ENCODE data around the gene ACACA. TPM values are rescaled to one million over a fixed set of nuclear protein-coding genes. Genes with fewer than 3 reads are reported as not detected.

The ACACA gene
- total and polyA plus RNA-seq, 5 experiments from 2014 or later = 5.7 to 15.2 (median 9.0) TPM

GRCh38 chr17:37137070-37137610 lies 269.5 kb downstream of the ACACA start:
- Mint-ChIP-seq H3K27me3 (no peaks in the 10 kb centered on the region), H3K9me3 (no peaks in the 10 kb centered on the region), H3K36me3 (peaks cover 0 to 20% (median 9%) of the 10 kb centered on the region in 3 donors), H3K4me1 (peaks cover 3 to 16% (median 6%) of the 10 kb centered on the region in 4 donors), H3K4me3 (no peak overlapping the region), H3K27ac (no peak overlapping the region)
- ATAC-seq (no peak), DNase-seq (no peak)
- POLR2A ChIA-PET = interaction anchor here (0.6 kb wide), 1 partner anchor 87 kb away, joined by 4 read pairs; no protein-coding TSS in a partner anchor

GRCh38 chr17:37135576-37135975 lies 271.1 kb downstream of the ACACA start:
- no peaks in the 10 kb centered on the region for H3K27me3 Mint-ChIP-seq
- H3K4me3 Mint-ChIP-seq = no peak overlapping the region
- POLR2A ChIA-PET = no interaction called here
- ATAC-seq (no peak), DNase-seq (no peak)
- H3K36me3 Mint-ChIP-seq = peaks cover 0 to 15% (median 7%) of the 10 kb centered on the region in 3 donors
- peaks cover 3 to 16% (median 6%) of the 10 kb centered on the region in 4 donors for H3K4me1 Mint-ChIP-seq
- H3K9me3 Mint-ChIP-seq = no peaks in the 10 kb centered on the region
- peak overlapping the region in 2 of 10 donors; percentile 11 to 49 for H3K27ac Mint-ChIP-seq

GRCh38 chr17:37134050-37134449 lies 272.6 kb downstream of the ACACA start:
- ATAC-seq = peak; percentile 47 to 68
- DNase-seq = peak in 4 of 10 donors; percentile 7 to 32 (median 14)
- Mint-ChIP-seq H3K4me1 (peaks cover 3 to 16% (median 6%) of the 10 kb centered on the region in 4 donors), H3K9me3 (no peaks in the 10 kb centered on the region), H3K4me3 (no peak overlapping the region), H3K36me3 (peaks cover 0 to 26% (median 17%) of the 10 kb centered on the region in 3 donors), H3K27me3 (no peaks in the 10 kb centered on the region), H3K27ac (peak overlapping the region in 4 of 10 donors; percentile 4 to 34 (median 12))
- POLR2A ChIA-PET = no interaction called here

GRCh38 chr17:37133136-37133535 lies 273.5 kb downstream of the ACACA start:
- Mint-ChIP-seq H3K36me3 (peaks cover 0 to 30% (median 21%) of the 10 kb centered on the region in 3 donors), H3K4me3 (no peak overlapping the region), H3K27me3 (no peaks in the 10 kb centered on the region), H3K27ac (peak overlapping the region in 1 of 10 donors; percentile 31), H3K4me1 (peaks cover 3 to 16% (median 6%) of the 10 kb centered on the region in 4 donors), H3K9me3 (no peaks in the 10 kb centered on the region)
- POLR2A ChIA-PET = no interaction called here
- no peak for DNase-seq
- ATAC-seq = no peak

- no peak overlapping the region for H3K27ac Mint-ChIP-seq
- POLR2A ChIA-PET = no interaction called here
These were observed 274.7 kb downstream of the ACACA start for GRCh38 chr17:37131669-37132611.

GRCh38 chr17:37130984-37131446 lies 275.6 kb downstream of the ACACA start:
- no peak for ATAC-seq
- H3K9me3 Mint-ChIP-seq = no peaks in the 10 kb centered on the region
- no peak overlapping the region for H3K4me3 Mint-ChIP-seq
- H3K36me3 Mint-ChIP-seq = peaks cover 0 to 46% (median 29%) of the 10 kb centered on the region in 3 donors
- POLR2A ChIA-PET = no interaction called here
- DNase-seq = no peak
- H3K4me1 Mint-ChIP-seq = peaks cover 3 to 16% (median 6%) of the 10 kb centered on the region in 4 donors
- no peaks in the 10 kb centered on the region for H3K27me3 Mint-ChIP-seq
- H3K27ac Mint-ChIP-seq = no peak overlapping the region

More at GRCh38 chr17:37131669-37132611, 274.7 kb downstream of the ACACA start:
- ATAC-seq (no peak), DNase-seq (no peak)
- Mint-ChIP-seq H3K36me3 (peaks cover 0 to 37% (median 26%) of the 10 kb centered on the region in 3 donors), H3K9me3 (no peaks in the 10 kb centered on the region), H3K4me3 (no peak overlapping the region), H3K4me1 (peaks cover 3 to 16% (median 6%) of the 10 kb centered on the region in 4 donors), H3K27me3 (no peaks in the 10 kb centered on the region)

GRCh38 chr17:37124821-37125173 lies 281.8 kb downstream of the ACACA start:
- Mint-ChIP-seq H3K4me1 (peaks cover 0 to 7% (median 0%) of the 10 kb centered on the region in 4 donors), H3K27ac (no peak overlapping the region), H3K4me3 (no peak overlapping the region), H3K27me3 (no peaks in the 10 kb centered on the region), H3K9me3 (no peaks in the 10 kb centered on the region), H3K36me3 (peaks cover 5 to 88% (median 54%) of the 10 kb centered on the region in 3 donors)
- no peak for ATAC-seq
- DNase-seq = no peak
- POLR2A ChIA-PET = no interaction called here

- Mint-ChIP-seq H3K4me1 (peaks cover 0 to 7% (median 0%) of the 10 kb centered on the region in 4 donors), H3K36me3 (peaks cover 5 to 86% (median 48%) of the 10 kb centered on the region in 3 donors), H3K4me3 (no peak overlapping the region), H3K27me3 (no peaks in the 10 kb centered on the region), H3K27ac (no peak overlapping the region), H3K9me3 (no peaks in the 10 kb centered on the region)
- DNase-seq (no peak), ATAC-seq (no peak)
- POLR2A ChIA-PET = no interaction called here
These were observed 282.5 kb downstream of the ACACA start for GRCh38 chr17:37123941-37124820.

- Mint-ChIP-seq H3K9me3 (no peaks in the 10 kb centered on the region), H3K4me3 (no peak overlapping the region), H3K36me3 (peaks cover 5 to 80% (median 45%) of the 10 kb centered on the region in 3 donors), H3K27me3 (no peaks in the 10 kb centered on the region), H3K27ac (no peak overlapping the region), H3K4me1 (peaks cover 0 to 7% (median 0%) of the 10 kb centered on the region in 4 donors)
- ATAC-seq = no peak
- DNase-seq = no peak
- POLR2A ChIA-PET = no interaction called here
These were observed 283.2 kb downstream of the ACACA start for GRCh38 chr17:37123386-37123785.

- Mint-ChIP-seq H3K27ac (no peak overlapping the region), H3K4me1 (peaks cover 0 to 7% (median 0%) of the 10 kb centered on the region in 4 donors), H3K36me3 (peaks cover 5 to 66% (median 35%) of the 10 kb centered on the region in 3 donors), H3K4me3 (no peak overlapping the region), H3K9me3 (no peaks in the 10 kb centered on the region), H3K27me3 (no peaks in the 10 kb centered on the region)
- POLR2A ChIA-PET = no interaction called here
- ATAC-seq = no peak
- no peak for DNase-seq
These were observed 285.0 kb downstream of the ACACA start for GRCh38 chr17:37121616-37122015.

GRCh38 chr17:37118366-37119137 lies 288.1 kb downstream of the ACACA start:
- no peak for DNase-seq
- Mint-ChIP-seq H3K4me1 (no peaks in the 10 kb centered on the region), H3K36me3 (peaks cover 0 to 56% (median 24%) of the 10 kb centered on the region in 3 donors), H3K27me3 (no peaks in the 10 kb centered on the region), H3K9me3 (no peaks in the 10 kb centered on the region), H3K27ac (no peak overlapping the region), H3K4me3 (no peak overlapping the region)
- ATAC-seq = no peak
- POLR2A ChIA-PET = no interaction called here

All from naive thymus-derived CD8-positive, alpha-beta T cell (primary cell).